Fibroblast of pulmonary artery (primary cell): ENCODE results near the gene CBX8.

Source experiments
- DNase-seq: peaks from one replicate; pipeline ENCODE4 v3.0.0-alpha.2; 2010; ENCODE audit warnings: low read depth
- H3K4me3 ChIP-seq: replicated peaks from 2 replicates; pipeline ENCODE4 v1.5.1; 2011; ENCODE audit warnings: low read depth, mild to moderate bottlenecking, control low read depth, low read length, moderate library complexity
- CTCF ChIP-seq: IDR thresholded peaks from 2 replicates; pipeline ENCODE4 v1.5.1; 2011; ENCODE audit warnings: mild to moderate bottlenecking, control low read depth, low read length, inconsistent platforms; ENCODE audit errors: missing control alignments

The CBX8 gene

GRCh38 chr17:79812353-79813258 is 15.7 kb upstream of the CBX8 start:
- TF ChIP-seq CTCF = no peak
- H3K4me3 ChIP-seq = peak overlapping the region; percentile 30

GRCh38 chr17:79811868-79812352 is 15.0 kb upstream of the CBX8 start:
- no peak for DNase-seq
- no peak for TF ChIP-seq CTCF
- H3K4me3 ChIP-seq = no peak overlapping the region

More at GRCh38 chr17:79812353-79813258, 15.7 kb upstream of the CBX8 start:
- DNase-seq = no peak

GRCh38 chr17:79811011-79811867 is 14.4 kb upstream of the CBX8 start:
- no peak overlapping the region for H3K4me3 ChIP-seq
- TF ChIP-seq CTCF = peak; percentile 45
- DNase-seq = no peak

- peak; percentile 76 for DNase-seq
- no peak overlapping the region for H3K4me3 ChIP-seq
Measured at GRCh38 chr17:79810130-79811010, 13.5 kb upstream of the CBX8 start.

GRCh38 chr17:79809530-79810129 is 12.8 kb upstream of the CBX8 start:
- no peak overlapping the region for H3K4me3 ChIP-seq
- no peak for DNase-seq
- no peak for TF ChIP-seq CTCF

More at GRCh38 chr17:79810130-79811010, 13.5 kb upstream of the CBX8 start:
- TF ChIP-seq CTCF = no peak
